Tibial nerve (tissue), 4 donors: ENCODE measurements around the gene JAG2.

Experiments
- CTCF ChIP-seq, 5 experiments: fragments of 200-600 bp in 3 of 5; fragments of 450-650 bp in 2 of 5; sonication (generic) in 3 of 5; IDR thresholded peaks; one replicate each; pipeline ENCODE4 v1.5.1; 2016 to 2019; ENCODE audit warnings: antibody characterized with exemption in 5 of 5, mild to moderate bottlenecking in 3 of 5, moderate library complexity in 2 of 5
- EP300 ChIP-seq, 2 donors: sonication (generic); formaldehyde crosslinking; IDR thresholded peaks; one replicate each; pipeline ENCODE4 v1.6.1; 2017; ENCODE audit warnings: antibody characterized with exemption in 2 of 2, mild to moderate bottlenecking in 1 of 2
- POLR2A ChIP-seq, 2 donors: fragments of 450-650 bp; IDR thresholded peaks; one replicate each; pipeline ENCODE4 v1.6.1; 2017; ENCODE audit warnings: antibody characterized with exemption in 2 of 2, mild to moderate bottlenecking in 2 of 2, moderate library complexity in 2 of 2

- TF ChIP-seq CTCF (IDR thresholded peaks at IDR 0.05) = no peak
- TF ChIP-seq EP300 (IDR thresholded peaks at IDR 0.05) = no peak
- TF ChIP-seq POLR2A (IDR thresholded peaks at IDR 0.05) = no peak
Measured at GRCh38 chr14:105184461-105184860, 15.9 kb upstream of the JAG2 start.
